Measurements from ENCODE around the gene SCG5. TPM values are rescaled to one million over a fixed set of nuclear protein-coding genes. Genes with fewer than 3 reads are reported as not detected.
A peak's percentile ranks its signal among the peaks of the same experiment; 100 is the strongest.

Gene SCG5
- total RNA-seq, 4 donors from 2014 or later: 1.2 to 6.6 (median 2.9) TPM

GRCh38 chr15:32682569-32682968 is 41.1 kb downstream of the SCG5 start:
- Histone ChIP-seq H3K27me3 (no peaks in the 10 kb centered on the region), H3K9me3 (no peaks in the 10 kb centered on the region), H3K27ac (replicated peaks in 1 of 4) (peak overlapping the region in 1 of 4 donors; percentile 27), H3K4me3 (no peak overlapping the region), H3K4me1 (peaks cover 0 to 17% (median 7%) of the 10 kb centered on the region in 4 donors), H3K36me3 (no peaks in the 10 kb centered on the region)
- intact Hi-C loops (cut with DNase I): loop anchor here (5.0 kb wide), 1 partner anchor 35 kb away; the partner anchor contains the start of gene GREM1
- WGBS: 78% methylated on average over 3 of the region's 3 CpGs
- DNase-seq (ENCODE audit: extremely low spot score): no peak
- TF ChIP-seq EP300 (IDR thresholded peaks at IDR 0.05) (no peak), POLR2AphosphoS5 (IDR thresholded peaks at IDR 0.05) (peak in 1 of 2 donors; percentile 63)

- Histone ChIP-seq H3K9me3 (no peaks in the 10 kb centered on the region), H3K36me3 (no peaks in the 10 kb centered on the region), H3K27ac (replicated peaks in 1 of 4) (no peak overlapping the region), H3K4me3 (no peak overlapping the region), H3K4me1 (peaks cover 0 to 16% (median 7%) of the 10 kb centered on the region in 4 donors), H3K27me3 (no peaks in the 10 kb centered on the region)
- intact Hi-C loops (cut with DNase I): loop anchor here (5.0 kb wide), 1 partner anchor 34 kb away; the partner anchor contains the start of gene GREM1
- DNase-seq (ENCODE audit: extremely low spot score): no peak
- TF ChIP-seq POLR2AphosphoS5 (IDR thresholded peaks at IDR 0.05) (no peak), EP300 (IDR thresholded peaks at IDR 0.05) (no peak), CTCF (IDR thresholded peaks at IDR 0.05) (no peak), POLR2A (IDR thresholded peaks at IDR 0.05; ENCODE audit: low read depth) (no peak)
- WGBS: 100% methylated on average over 2 of the region's 2 CpGs
These were observed 41.6 kb downstream of the SCG5 start for GRCh38 chr15:32682977-32683630.

- intact Hi-C loops (cut with DNase I): loop anchor here (5.0 kb wide), 1 partner anchor 33 kb away; the partner anchor contains the start of gene GREM1
- Histone ChIP-seq H3K36me3 (no peaks in the 10 kb centered on the region), H3K27ac (replicated peaks in 1 of 4) (no peak overlapping the region), H3K27me3 (no peaks in the 10 kb centered on the region), H3K4me3 (no peak overlapping the region), H3K9me3 (no peaks in the 10 kb centered on the region), H3K4me1 (peaks cover 0 to 16% (median 7%) of the 10 kb centered on the region in 4 donors)
- WGBS: 75% methylated on average over 8 of the region's 8 CpGs
- no peak for DNase-seq (ENCODE audit: extremely low spot score)
- TF ChIP-seq POLR2AphosphoS5 (IDR thresholded peaks at IDR 0.05) (no peak), EP300 (IDR thresholded peaks at IDR 0.05) (no peak), POLR2A (IDR thresholded peaks at IDR 0.05; ENCODE audit: low read depth) (no peak), CTCF (IDR thresholded peaks at IDR 0.05) (no peak)
These were observed 42.5 kb downstream of the SCG5 start for GRCh38 chr15:32683906-32684584.

- Histone ChIP-seq H3K4me3 (no peak overlapping the region), H3K4me1 (peaks cover 0 to 16% (median 7%) of the 10 kb centered on the region in 4 donors), H3K36me3 (no peaks in the 10 kb centered on the region), H3K27me3 (no peaks in the 10 kb centered on the region), H3K9me3 (no peaks in the 10 kb centered on the region), H3K27ac (replicated peaks in 1 of 4) (no peak overlapping the region)
- 79% methylated on average over 1 of the region's 1 CpG for WGBS
- intact Hi-C loops (cut with DNase I): no loop called here
- TF ChIP-seq POLR2A (IDR thresholded peaks at IDR 0.05; ENCODE audit: low read depth) (no peak), EP300 (IDR thresholded peaks at IDR 0.05) (no peak), CTCF (IDR thresholded peaks at IDR 0.05) (no peak), POLR2AphosphoS5 (IDR thresholded peaks at IDR 0.05) (no peak)
- DNase-seq (ENCODE audit: extremely low spot score): no peak
These were observed 44.1 kb downstream of the SCG5 start for GRCh38 chr15:32685576-32685975.

- TF ChIP-seq POLR2A (IDR thresholded peaks at IDR 0.05; ENCODE audit: low read depth) (no peak), EP300 (IDR thresholded peaks at IDR 0.05) (no peak), CTCF (IDR thresholded peaks at IDR 0.05) (no peak), POLR2AphosphoS5 (IDR thresholded peaks at IDR 0.05) (no peak)
- DNase-seq (ENCODE audit: extremely low spot score): no peak
- Histone ChIP-seq H3K4me1 (peaks cover 0 to 7% (median 3%) of the 10 kb centered on the region in 4 donors), H3K36me3 (no peaks in the 10 kb centered on the region), H3K27me3 (no peaks in the 10 kb centered on the region), H3K9me3 (no peaks in the 10 kb centered on the region), H3K4me3 (no peak overlapping the region), H3K27ac (replicated peaks in 1 of 4) (no peak overlapping the region)
- intact Hi-C loops (cut with DNase I): no loop called here
- WGBS: 78% methylated on average over 5 of the region's 5 CpGs
These were observed 46.0 kb downstream of the SCG5 start for GRCh38 chr15:32687556-32687955.
